Endodermal cell (in vitro differentiated cells): ENCODE measurements around the gene PIP5K1B. TPM values are rescaled to one million over a fixed set of nuclear protein-coding genes. Genes with fewer than 3 reads are reported as not detected.
A peak's percentile ranks its signal among the peaks of the same experiment; 100 is the strongest.
"Not testable (repeated sequence)": the region's sequence is repeated elsewhere in the genome, so short reads cannot be mapped to it uniquely, and the experiment has no call there.

Source experiments
- DNase-seq: peaks from one replicate; pipeline ENCODE4 v3.0.0-alpha.2; 2017
- H3K27ac ChIP-seq: 2 replicates; pipeline ENCODE4 v1.5.1; 2013; ENCODE audit warnings: mild to moderate bottlenecking, low read depth, low read length, moderate library complexity
- H3K27me3 ChIP-seq: 2 replicates; pipeline ENCODE4 v1.6.1; 2013; ENCODE audit warnings: mild to moderate bottlenecking, low read length, moderate library complexity; ENCODE audit not compliant: insufficient read depth, control insufficient read depth, poor library complexity, severe bottlenecking
- H3K36me3 ChIP-seq: 2 replicates; pipeline ENCODE4 v1.7.0; 2013; ENCODE audit warnings: mild to moderate bottlenecking, low read length, moderate library complexity; ENCODE audit not compliant: control insufficient read depth, insufficient read depth
- H3K4me1 ChIP-seq: one replicate; pipeline ENCODE4 v1.7.0; 2013; ENCODE audit warnings: low read length; ENCODE audit not compliant: control insufficient read depth, insufficient read depth
- H3K4me3 ChIP-seq: 2 replicates; pipeline ENCODE4 v1.5.1; 2013; ENCODE audit warnings: mild to moderate bottlenecking, low read length, moderate library complexity
- H3K9ac ChIP-seq: 2 replicates; pipeline ENCODE4 v1.6.1; 2013; ENCODE audit warnings: mild to moderate bottlenecking, low read length, moderate library complexity; ENCODE audit not compliant: poor library complexity, severe bottlenecking; ENCODE audit errors: extremely low read depth
- H3K9me3 ChIP-seq: 2 replicates; pipeline ENCODE4 v1.6.1; 2013; ENCODE audit warnings: mild to moderate bottlenecking, low read length, moderate library complexity; ENCODE audit not compliant: control insufficient read depth
- H3K27ac Mint-ChIP-seq: 2 replicates; pipeline ENCODE4 v1.8.0; 2020; ENCODE audit warnings: mixed read lengths
- H3K27me3 Mint-ChIP-seq: 2 replicates; pipeline ENCODE4 v1.8.0; 2021; ENCODE audit warnings: mild to moderate bottlenecking, mixed read lengths; ENCODE audit not compliant: insufficient read depth
- H3K36me3 Mint-ChIP-seq: 2 replicates; pipeline ENCODE4 v1.8.0; 2020; ENCODE audit warnings: low read depth, mixed read lengths
- H3K4me1 Mint-ChIP-seq: 2 replicates; pipeline ENCODE4 v1.8.0; 2020; ENCODE audit warnings: mixed read lengths
- H3K4me3 Mint-ChIP-seq: 2 replicates; pipeline ENCODE4 v1.8.0; 2020; ENCODE audit warnings: mild to moderate bottlenecking, moderate library complexity, mixed read lengths
- H3K9me3 Mint-ChIP-seq: 2 replicates; pipeline ENCODE4 v1.8.0; 2020; ENCODE audit warnings: mild to moderate bottlenecking, mixed read lengths
- WGBS, 2 experiments: methylation state at CpG; one replicate each; pipeline versions ENCODE4 v1.1.5 to v1.1.7; 2013; ENCODE audit warnings: missing lambda C conversion rate in 2 of 2, mixed read lengths in 1 of 2; ENCODE audit not compliant: insufficient coverage in 1 of 2, insufficient read length in 1 of 2; 5-methylcytosine and 5-hydroxymethylcytosine counted together
- total RNA-seq, 2 donors: library from RNA; stranded (reverse); fragmentation: NEBNext Ultra II Directional in 1 of 2; extraction: Animal tissue kit (Norgen Biotek cat#: 25700) in 1 of 2; gene quantifications; 2 replicates in 1 of 2; 3 replicates in 1 of 2; pipeline ENCODE4 v1.2.1, GENCODE V29; 2021
- TF ChIP-seq, protein P1 (sequence below): fragments of 200-600 bp; sonication (generic); conservative IDR thresholded peaks from 2 replicates; pipeline ENCODE4 v1.5.0; 2021; ENCODE audit warnings: antibody characterized with exemption, mild to moderate bottlenecking

PIP5K1B gene
- total RNA-seq, 2 donors from 2014 or later, result 8.5 to 10.2 TPM

DNA sequence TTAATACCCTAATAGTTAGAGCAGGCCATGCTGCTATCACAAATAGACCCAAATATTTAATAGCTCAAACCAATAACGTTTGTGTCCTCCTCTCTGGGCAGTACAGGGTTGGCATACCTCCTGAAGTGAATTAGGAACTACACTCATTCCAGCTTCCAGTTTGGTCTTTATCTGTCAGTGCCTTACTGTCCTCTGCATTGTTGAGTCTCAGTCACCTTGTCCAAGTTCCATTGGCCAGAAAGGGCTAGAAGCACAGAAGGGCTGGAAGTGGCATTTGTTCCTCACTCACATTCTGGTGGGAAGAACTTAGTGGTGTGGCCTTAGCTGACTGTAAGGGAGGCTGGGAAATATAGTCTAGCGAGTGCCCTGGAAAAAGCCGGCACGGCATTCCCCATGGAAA is 341.7 kb downstream of the PIP5K1B start:
- H3K4me1 Mint-ChIP-seq, result peaks cover 36% of the 10 kb centered on the region
- Histone ChIP-seq H3K27ac (no peak overlapping the region), H3K27me3 (no peaks in the 10 kb centered on the region), H3K9me3 (no peaks in the 10 kb centered on the region), H3K36me3 (peaks cover 34% of the 10 kb centered on the region), H3K4me3 (no peak overlapping the region), H3K4me1 (peaks cover 12% of the 10 kb centered on the region), H3K9ac (no peak overlapping the region)
- WGBS, 2 experiments, result 89 to 96% methylated on average over 4 of the region's 4 CpGs
- no peaks in the 10 kb centered on the region for H3K9me3 Mint-ChIP-seq
- no peak overlapping the region for H3K4me3 Mint-ChIP-seq
- TF ChIP-seq, protein P1, sequence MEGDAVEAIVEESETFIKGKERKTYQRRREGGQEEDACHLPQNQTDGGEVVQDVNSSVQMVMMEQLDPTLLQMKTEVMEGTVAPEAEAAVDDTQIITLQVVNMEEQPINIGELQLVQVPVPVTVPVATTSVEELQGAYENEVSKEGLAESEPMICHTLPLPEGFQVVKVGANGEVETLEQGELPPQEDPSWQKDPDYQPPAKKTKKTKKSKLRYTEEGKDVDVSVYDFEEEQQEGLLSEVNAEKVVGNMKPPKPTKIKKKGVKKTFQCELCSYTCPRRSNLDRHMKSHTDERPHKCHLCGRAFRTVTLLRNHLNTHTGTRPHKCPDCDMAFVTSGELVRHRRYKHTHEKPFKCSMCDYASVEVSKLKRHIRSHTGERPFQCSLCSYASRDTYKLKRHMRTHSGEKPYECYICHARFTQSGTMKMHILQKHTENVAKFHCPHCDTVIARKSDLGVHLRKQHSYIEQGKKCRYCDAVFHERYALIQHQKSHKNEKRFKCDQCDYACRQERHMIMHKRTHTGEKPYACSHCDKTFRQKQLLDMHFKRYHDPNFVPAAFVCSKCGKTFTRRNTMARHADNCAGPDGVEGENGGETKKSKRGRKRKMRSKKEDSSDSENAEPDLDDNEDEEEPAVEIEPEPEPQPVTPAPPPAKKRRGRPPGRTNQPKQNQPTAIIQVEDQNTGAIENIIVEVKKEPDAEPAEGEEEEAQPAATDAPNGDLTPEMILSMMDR, result no peak
- peaks cover 26% of the 10 kb centered on the region for H3K36me3 Mint-ChIP-seq
- peak overlapping the region; percentile 66 for H3K27ac Mint-ChIP-seq
- DNase-seq, result no peak
- no peaks in the 10 kb centered on the region for H3K27me3 Mint-ChIP-seq

DNA sequence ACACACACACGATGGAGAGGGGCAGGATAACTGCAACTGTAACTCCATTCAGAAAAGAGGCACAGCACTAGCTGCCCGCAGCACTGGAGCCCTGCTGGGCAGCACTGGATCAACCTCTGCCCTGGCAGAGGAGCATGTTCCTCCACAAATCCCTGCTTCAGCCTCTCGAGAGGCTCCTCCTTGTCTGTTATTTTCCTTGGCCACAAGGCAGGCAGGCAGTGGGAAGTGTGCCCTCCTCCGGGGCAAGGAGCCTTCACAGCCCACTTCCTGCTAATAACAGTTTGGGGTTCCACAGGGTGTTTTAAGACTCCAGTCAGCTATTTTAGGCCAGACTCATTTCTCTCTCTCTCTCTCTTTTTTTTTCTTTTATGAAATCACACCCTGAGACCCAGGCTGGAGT is 342.3 kb downstream of the PIP5K1B start:
- TF ChIP-seq, protein P1, result no peak
- no peak overlapping the region for H3K4me3 Mint-ChIP-seq
- 88 to 92% methylated on average over 2 to 4 of the region's 4 CpGs for WGBS, 2 experiments

DNA sequence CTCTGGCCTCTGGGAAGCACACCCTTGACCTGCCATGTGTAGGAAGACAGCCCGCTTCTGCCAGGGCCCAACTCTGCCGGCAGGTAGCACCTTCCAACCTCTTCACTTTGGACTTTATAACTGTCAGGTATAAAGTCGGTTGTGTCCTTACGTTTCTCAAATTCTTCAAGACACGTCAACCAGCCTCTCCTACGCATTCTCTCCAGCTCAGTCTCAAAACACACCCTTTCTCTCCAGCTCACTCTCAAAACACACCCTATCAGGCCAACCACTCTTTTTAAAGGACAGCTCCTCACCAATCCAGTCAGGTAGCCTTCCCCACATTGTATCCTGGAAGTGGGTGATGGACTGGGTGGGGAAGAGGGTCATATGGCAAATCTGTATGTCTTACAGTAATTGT is 344.1 kb downstream of the PIP5K1B start:
- Histone ChIP-seq H3K9ac (no peak overlapping the region), H3K9me3 (no peaks in the 10 kb centered on the region), H3K27me3 (no peaks in the 10 kb centered on the region), H3K36me3 (peaks cover 34% of the 10 kb centered on the region), H3K4me1 (peaks cover 7% of the 10 kb centered on the region), H3K27ac (no peak overlapping the region), H3K4me3 (no peak overlapping the region)
- no peaks in the 10 kb centered on the region for H3K9me3 Mint-ChIP-seq
- DNase-seq, result no peak
- TF ChIP-seq, protein P1, result no peak
- peaks cover 25% of the 10 kb centered on the region for H3K36me3 Mint-ChIP-seq
- WGBS, 2 experiments, result 95 to 100% methylated on average over 4 to 6 of the region's 6 CpGs
- H3K27me3 Mint-ChIP-seq, result no peaks in the 10 kb centered on the region
- H3K4me3 Mint-ChIP-seq, result no peak overlapping the region
- H3K27ac Mint-ChIP-seq, result no peak overlapping the region
- H3K4me1 Mint-ChIP-seq, result peaks cover 19% of the 10 kb centered on the region

More for the DNA sequence above, 342.3 kb downstream of the PIP5K1B start:
- peaks cover 34% of the 10 kb centered on the region for H3K36me3 ChIP-seq
- Mint-ChIP-seq H3K27ac (no peak overlapping the region), H3K27me3 (no peaks in the 10 kb centered on the region), H3K4me1 (peaks cover 33% of the 10 kb centered on the region), H3K36me3 (peaks cover 26% of the 10 kb centered on the region), H3K9me3 (no peaks in the 10 kb centered on the region)
- H3K9ac ChIP-seq, result no peak overlapping the region
- no peak for DNase-seq
- no peaks in the 10 kb centered on the region for H3K9me3 ChIP-seq
- peaks cover 12% of the 10 kb centered on the region for H3K4me1 ChIP-seq
- no peaks in the 10 kb centered on the region for H3K27me3 ChIP-seq
- H3K4me3 ChIP-seq, result no peak overlapping the region
- H3K27ac ChIP-seq, result no peak overlapping the region

DNA sequence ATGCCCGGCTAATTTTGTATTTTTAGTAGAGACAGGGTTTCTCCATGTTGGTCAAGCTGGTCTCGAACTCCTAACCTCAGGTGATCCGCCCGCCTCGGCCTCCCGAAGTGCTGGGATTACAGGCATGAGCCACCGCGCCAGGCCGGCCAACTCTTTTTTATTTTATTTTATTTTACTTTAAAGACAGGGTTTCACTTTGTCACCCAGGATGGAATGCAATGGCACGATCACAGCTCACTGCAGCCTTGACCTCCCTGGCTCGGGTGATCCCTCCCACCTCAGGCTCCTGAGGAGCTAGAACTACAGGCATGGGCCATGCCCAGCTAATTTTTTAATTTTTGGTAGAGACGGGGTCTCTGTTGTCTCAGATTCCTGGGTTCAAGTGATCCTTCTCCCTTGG is 345.9 kb downstream of the PIP5K1B start:
- not testable (repeated sequence) for H3K9me3 ChIP-seq, H3K27me3 Mint-ChIP-seq, H3K4me1 Mint-ChIP-seq, H3K9ac ChIP-seq, DNase-seq, H3K27ac Mint-ChIP-seq, H3K9me3 Mint-ChIP-seq, H3K4me3 ChIP-seq, H3K4me1 ChIP-seq, H3K27me3 ChIP-seq, H3K27ac ChIP-seq, H3K4me3 Mint-ChIP-seq
- H3K36me3 Mint-ChIP-seq, result peaks cover 28% of the 10 kb centered on the region
- 77 to 97% methylated on average over 4 to 12 of the region's 12 CpGs for WGBS, 2 experiments
- H3K36me3 ChIP-seq, result peaks cover 44% of the 10 kb centered on the region
